ENCODE data around the gene LNX1.

The LNX1 gene

GRCh38 chr4:53557669-53558064 lies 33.6 kb downstream of the LNX1 start:
- DNase-seq (ENCODE audit: low read depth), result no peak
- TF ChIP-seq CTCF (IDR thresholded peaks at IDR 0.05; ENCODE audit: control insufficient read depth, insufficient read depth, low read depth, low read length, missing control alignments), result no peak
- H3K4me3 ChIP-seq (ENCODE audit: control insufficient read depth, low read depth, low read length), result no peak overlapping the region

GRCh38 chr4:53556651-53557050 lies 34.6 kb downstream of the LNX1 start:
- no peak for TF ChIP-seq CTCF (IDR thresholded peaks at IDR 0.05; ENCODE audit: control insufficient read depth, insufficient read depth, low read depth, low read length, missing control alignments)
- no peak for DNase-seq (ENCODE audit: low read depth)
- no peak overlapping the region for H3K4me3 ChIP-seq (ENCODE audit: control insufficient read depth, low read depth, low read length)

- TF ChIP-seq CTCF (IDR thresholded peaks at IDR 0.05; ENCODE audit: control insufficient read depth, insufficient read depth, low read depth, low read length, missing control alignments), result no peak
- no peak for DNase-seq (ENCODE audit: low read depth)
- no peak overlapping the region for H3K4me3 ChIP-seq (ENCODE audit: control insufficient read depth, low read depth, low read length)
Measured at GRCh38 chr4:53553486-53554210, 37.6 kb downstream of the LNX1 start.

- TF ChIP-seq CTCF (IDR thresholded peaks at IDR 0.05; ENCODE audit: control insufficient read depth, insufficient read depth, low read depth, low read length, missing control alignments), result no peak
- DNase-seq (ENCODE audit: low read depth), result no peak
- no peak overlapping the region for H3K4me3 ChIP-seq (ENCODE audit: control insufficient read depth, low read depth, low read length)
Measured at GRCh38 chr4:53552711-53553110, 38.6 kb downstream of the LNX1 start.

- no peak for TF ChIP-seq CTCF (IDR thresholded peaks at IDR 0.05; ENCODE audit: control insufficient read depth, insufficient read depth, low read depth, low read length, missing control alignments)
- DNase-seq (ENCODE audit: low read depth), result no peak
- H3K4me3 ChIP-seq (ENCODE audit: control insufficient read depth, low read depth, low read length), result no peak overlapping the region
Measured at GRCh38 chr4:53551958-53552357, 39.3 kb downstream of the LNX1 start.

- DNase-seq (ENCODE audit: low read depth), result no peak
- TF ChIP-seq CTCF (IDR thresholded peaks at IDR 0.05; ENCODE audit: control insufficient read depth, insufficient read depth, low read depth, low read length, missing control alignments), result no peak
- no peak overlapping the region for H3K4me3 ChIP-seq (ENCODE audit: control insufficient read depth, low read depth, low read length)
Measured at GRCh38 chr4:53551281-53551864, 39.9 kb downstream of the LNX1 start.

Data from AG09309 (cell line).